NT2/D1 (cell line): ENCODE results near the gene SCN3A.

ENCODE experiments used
- SUZ12 ChIP-seq: IDR thresholded peaks from 2 replicates; pipeline ENCODE4 v1.6.1; 2011; ENCODE audit not compliant: insufficient read length, insufficient read depth; ENCODE audit errors: extremely low read depth
- ZNF274 ChIP-seq: IDR thresholded peaks from 2 replicates; pipeline ENCODE4 v1.6.1; 2011; ENCODE audit warnings: mild to moderate bottlenecking, low read depth, low read length

- TF ChIP-seq ZNF274 (no peak), SUZ12 (no peak)
Observed at GRCh38 chr2:165078913-165079312, 124.9 kb downstream of the SCN3A start.
